ENCODE results near the gene OR10G3.

The OR10G3 gene

DNA sequence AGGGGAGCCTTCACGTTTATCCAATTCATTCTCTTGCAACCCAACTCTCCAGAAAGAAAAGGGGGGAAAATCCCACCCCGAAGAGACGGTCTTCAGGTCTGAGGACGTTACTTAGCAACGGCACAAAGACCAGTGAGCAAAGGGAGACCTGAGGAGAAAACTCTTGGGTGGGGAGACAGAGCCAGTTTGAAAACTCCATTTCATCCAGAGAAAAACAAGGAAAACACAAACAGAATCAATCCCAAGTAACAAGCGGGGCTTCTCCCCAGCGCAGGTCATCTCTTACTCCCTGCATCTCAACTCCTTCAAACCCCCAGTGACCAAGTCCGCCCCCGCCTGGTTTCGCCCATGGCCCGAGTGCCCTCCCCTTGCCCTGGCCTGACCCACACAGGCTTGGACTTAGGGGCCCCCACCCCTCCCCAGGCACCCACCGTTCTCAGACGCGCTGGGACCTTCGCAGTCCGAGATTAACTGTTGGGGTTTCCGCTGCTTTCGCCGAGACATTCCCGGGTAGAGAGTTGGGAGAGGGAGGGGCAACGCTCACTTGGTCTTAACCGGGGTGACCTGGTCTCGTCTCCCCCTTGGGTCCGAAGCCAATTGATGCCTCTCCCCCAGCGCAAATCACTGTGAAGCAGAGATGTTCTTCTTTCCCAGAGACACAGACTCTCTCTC, 43.3 kb downstream of the OR10G3 start:
- in situ Hi-C loops (cut with HindIII; ENCODE audit: low sequenced_read_pairs), result no loop called here

GRCh38 chr14:21535545-21536417, 44.1 kb downstream of the OR10G3 start:
- in situ Hi-C loops (cut with HindIII; ENCODE audit: low sequenced_read_pairs), result no loop called here

DNA sequence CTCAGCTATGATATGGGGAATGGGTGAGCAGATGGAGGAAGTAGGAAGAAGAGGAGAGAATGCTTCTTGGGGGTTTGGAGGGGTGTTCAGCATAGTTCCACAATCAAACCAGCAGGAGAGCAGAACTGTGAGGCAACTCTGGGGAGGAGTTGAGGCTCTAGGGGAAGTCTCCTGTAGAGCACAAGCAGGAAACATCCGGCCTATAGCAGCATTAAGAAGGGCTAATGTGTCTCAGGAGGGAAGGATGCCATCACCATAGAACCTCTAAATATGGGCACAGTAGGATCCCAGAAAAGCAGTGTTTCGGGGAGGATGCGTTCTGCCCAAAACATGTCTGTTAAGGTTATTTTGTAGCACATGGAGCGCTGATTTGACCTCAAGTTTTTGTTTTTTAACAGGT, 45.3 kb downstream of the OR10G3 start:
- in situ Hi-C loops (cut with HindIII; ENCODE audit: low sequenced_read_pairs), result no loop called here

DNA sequence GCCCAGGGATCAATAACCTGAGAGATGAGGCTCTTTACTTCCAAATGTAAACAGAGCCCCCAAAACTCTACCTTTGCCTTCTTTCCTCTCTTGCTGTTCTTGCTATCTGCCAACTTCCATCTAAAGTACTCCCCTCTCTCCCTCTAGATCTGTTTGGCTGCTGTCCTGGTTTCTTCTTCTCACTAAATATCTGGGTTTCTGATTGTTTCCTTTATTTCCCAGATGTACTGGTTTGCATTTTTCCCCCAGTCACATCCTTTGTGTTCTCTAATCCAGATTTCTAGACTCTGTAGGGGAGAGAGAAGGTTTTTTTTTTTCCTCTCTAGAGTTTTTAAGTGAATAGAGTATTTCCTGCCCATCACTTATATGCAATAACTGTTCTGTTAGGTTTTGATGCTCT, 46.6 kb downstream of the OR10G3 start:
- in situ Hi-C loops (cut with HindIII; ENCODE audit: low sequenced_read_pairs), result no loop called here

DNA sequence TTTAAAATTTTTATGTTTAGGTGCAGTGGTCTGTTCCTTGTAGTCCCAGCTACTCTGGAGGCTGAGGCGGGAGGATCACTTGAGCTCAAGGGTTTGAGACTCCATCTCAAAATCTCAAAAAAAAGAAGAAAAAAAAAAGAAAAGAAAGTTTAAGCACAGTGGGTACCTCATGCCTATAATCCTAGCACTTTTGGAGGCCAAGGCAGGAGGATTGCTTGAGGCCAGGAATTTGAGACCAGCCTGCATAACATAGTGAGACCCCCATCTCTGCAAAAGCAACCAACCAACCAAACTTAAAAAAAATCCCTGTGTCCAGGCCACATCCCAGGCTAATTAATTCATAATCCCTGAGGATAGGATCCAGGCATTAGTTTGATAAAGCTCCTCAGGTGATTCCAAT, 50.4 kb downstream of the OR10G3 start:
- in situ Hi-C loops (cut with HindIII; ENCODE audit: low sequenced_read_pairs), result no loop called here

DNA sequence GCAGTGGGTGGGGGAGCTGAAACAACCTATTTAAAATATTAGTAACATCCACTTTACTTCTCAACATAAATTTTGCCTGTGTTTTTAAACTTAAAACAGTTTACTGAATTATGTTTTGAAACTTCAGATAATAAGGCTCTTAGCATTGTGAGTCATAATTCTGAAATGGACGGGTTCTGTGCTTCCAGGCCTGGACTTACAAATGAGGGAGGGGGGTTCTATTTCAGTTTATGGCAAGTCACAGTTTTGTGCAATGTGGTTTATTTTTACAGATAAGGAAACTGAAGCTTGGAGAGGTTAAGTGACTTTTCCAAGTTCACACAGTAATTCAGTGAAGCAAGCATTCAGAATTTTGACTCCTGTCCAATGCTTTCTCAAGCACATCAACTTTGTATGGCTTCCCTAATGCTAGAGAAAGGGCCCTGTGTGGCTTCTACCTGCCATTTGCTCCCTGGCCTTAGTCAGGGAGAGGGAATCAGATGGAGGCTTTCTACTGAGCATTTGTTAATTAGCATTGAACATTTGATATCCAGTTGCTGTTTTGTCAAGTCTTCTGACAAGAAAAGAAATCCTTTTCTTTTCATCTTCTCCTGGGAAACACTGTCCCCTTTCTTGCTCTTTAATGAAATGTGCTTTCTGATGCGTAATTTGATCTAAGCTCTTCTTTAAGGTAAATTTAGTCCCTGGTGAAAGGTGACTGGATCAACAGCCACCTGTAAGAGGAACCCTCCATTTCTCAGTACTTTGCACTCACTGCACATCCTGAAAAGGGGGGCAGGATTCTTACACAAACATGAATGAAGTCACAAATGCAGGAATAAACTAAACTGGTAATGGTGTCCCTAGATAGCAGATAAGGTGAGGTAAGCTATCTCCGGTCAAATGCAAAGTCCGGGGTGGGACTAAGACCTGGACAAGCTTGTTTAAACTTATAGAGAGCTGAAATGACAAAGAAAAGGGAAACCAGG, 51.2 kb downstream of the OR10G3 start:
- in situ Hi-C loops (cut with HindIII; ENCODE audit: low sequenced_read_pairs), result no loop called here

- in situ Hi-C loops (cut with HindIII; ENCODE audit: low sequenced_read_pairs), result no loop called here
Observed at GRCh38 chr14:21527318-21527679, 52.6 kb downstream of the OR10G3 start.

DNA sequence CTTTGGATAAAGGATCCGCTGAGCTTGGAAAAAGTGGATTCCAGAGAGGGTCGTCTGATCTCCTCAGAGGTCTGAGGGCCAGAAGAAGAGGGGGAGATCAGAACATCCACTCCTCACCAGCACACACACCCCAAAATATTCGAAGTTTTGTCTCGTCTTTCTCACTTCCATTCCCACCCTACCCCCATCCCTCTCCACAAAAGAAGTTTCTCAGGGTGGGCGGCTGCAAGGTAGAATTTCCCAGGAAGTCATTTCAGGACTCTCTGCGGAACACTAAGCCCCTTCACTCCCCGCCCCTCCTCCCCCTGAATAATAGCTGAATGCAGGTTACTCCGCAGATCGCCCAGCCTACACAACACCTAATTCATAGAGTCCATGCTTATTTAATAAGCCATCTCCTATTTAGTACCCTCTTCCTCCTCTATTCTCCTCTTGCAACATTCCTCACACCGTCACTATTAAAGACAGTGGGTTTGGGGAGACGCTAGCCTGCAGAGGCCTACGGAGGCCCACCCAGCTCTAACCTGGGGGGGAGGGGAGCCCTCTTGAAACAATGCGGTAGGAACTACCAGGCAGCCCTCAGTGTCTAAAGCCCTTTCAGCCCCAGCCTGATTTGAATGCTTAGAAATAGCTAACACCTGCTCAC, 53.1 kb downstream of the OR10G3 start:
- in situ Hi-C loops (cut with HindIII; ENCODE audit: low sequenced_read_pairs), result no loop called here

- in situ Hi-C loops (cut with HindIII; ENCODE audit: low sequenced_read_pairs), result no loop called here
Observed at GRCh38 chr14:21525962-21526671, 53.8 kb downstream of the OR10G3 start, which contains the start of gene SALL2. Gene SALL2 (minus strand): TSS chr14:21526346. CDS start chr14:21526127, 219 bp downstream.

DNA sequence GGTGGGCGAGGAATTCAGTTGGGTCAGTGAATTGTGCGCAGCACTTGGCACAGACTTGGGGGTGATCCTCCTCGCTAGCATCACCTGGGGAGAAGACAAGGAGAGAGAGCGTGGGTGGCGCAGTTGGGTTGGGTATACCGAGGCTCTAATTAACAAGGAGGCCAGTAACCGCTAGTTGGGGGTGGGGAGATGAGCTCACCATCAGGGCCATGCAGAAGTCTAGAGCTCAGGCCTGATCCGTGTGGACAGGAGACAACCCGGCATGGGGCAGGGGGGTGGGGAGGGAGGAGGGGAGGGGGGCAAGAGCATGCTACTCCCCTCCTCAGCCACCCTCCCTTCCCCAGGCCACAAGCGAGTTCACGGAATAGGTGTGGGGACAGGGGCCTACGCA, 54.3 kb downstream of the OR10G3 start:
- in situ Hi-C loops (cut with HindIII; ENCODE audit: low sequenced_read_pairs), result no loop called here

DNA sequence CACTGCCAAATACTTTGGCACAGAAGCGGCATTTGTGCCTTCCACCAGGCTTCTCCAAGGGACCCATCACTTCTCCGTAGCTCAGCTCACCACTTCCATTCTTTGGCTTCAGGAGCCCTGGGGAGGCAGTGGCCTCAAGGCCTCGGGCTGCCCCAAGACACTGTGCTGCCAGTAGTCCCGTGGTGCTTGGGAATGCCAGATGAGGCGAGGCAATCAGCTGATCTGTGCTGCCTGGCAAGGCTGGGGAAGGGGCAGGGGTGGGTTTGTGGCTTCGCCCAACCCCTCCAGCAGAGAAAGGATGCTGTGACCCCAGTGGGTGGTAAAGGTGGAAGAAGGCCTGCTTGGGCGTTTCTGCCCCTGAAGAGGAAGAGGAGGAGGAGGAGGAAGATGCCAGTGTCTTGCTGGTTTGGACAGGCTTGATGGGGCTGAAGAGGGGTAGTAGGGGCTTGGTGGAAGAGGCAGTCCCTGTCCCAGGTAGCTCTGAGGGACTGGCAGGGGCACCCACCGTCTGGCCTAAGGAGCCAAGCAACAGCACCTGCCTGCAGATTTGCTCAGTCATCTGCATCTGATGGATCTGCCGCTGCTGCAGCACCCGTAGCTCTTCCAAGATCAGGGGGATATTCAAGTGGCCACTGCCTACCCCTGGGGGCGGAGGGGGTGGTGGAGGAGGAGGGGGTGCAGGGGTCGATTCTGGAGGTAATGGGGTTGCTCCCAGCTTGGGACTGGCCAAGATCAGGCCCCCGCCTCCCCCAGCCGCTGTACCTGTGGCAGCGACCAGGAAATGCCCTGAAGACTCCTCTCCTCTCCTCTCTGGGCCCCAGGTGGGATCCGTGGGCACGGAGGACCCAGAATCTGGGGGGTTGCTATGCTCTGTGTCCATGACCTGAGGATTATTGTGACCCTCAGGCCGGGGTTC, 55.0 kb downstream of the OR10G3 start:
- in situ Hi-C loops (cut with HindIII; ENCODE audit: low sequenced_read_pairs), result no loop called here

GRCh38 chr14:21523203-21523602, 56.7 kb downstream of the OR10G3 start:
- in situ Hi-C loops (cut with HindIII; ENCODE audit: low sequenced_read_pairs), result no loop called here

DNA sequence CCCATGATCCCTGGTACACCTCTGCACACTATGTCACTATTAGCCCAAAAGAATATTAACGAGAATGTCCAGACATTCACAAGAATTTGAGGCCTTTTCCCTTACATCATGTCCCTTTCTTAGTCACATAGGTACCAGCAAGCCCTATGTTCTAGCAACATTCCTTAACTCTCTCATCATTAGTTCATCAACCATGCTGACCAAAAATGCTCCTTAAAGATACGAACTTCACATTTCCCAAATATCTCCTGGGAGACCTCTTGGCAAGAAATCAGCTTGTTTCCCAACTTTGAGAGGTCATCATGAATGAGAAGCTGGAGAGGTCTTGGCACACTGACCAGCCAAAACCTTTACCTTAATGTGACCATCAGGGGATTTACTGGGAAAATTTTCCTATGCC, 58.4 kb downstream of the OR10G3 start:
- in situ Hi-C loops (cut with HindIII; ENCODE audit: low sequenced_read_pairs), result no loop called here

DNA sequence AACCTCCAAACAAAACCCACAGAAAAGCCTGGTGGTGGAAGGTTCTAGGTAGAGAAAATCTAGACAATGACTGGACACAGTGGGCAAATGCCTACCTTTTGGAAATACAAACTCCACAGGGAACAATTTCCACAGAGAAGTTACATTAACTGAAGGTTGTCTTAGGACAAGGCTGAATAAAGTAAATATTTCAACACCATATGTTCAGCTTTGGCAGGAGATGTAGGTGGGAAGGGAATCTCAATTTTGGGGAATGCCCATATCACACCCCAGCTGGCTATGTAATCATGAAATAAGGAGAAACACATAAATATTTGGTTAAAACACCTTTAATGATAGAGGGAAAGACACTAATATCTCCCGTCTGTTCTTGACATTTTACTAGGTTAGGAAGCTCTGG, 59.1 kb downstream of the OR10G3 start:
- in situ Hi-C loops (cut with HindIII; ENCODE audit: low sequenced_read_pairs), result no loop called here

DNA sequence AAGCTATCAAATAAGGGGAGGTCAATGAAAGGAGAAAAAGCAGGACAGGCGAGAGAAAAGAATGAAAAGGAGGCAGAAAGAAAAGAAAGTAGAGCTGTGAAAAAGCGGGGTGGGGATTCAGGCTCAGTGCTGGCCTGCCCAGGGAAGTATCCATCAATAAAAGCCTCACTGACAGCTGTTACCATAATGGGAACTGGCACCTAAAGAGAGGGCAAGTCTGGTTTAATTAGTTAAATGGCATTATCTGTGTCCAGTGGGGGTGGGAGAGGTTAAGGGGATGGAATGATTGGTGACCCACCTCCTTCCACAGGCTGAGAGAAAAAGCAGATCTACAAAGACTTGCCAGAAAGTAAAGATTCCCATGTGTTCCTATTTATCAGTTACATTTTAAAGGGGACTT, 61.2 kb downstream of the OR10G3 start:
- in situ Hi-C loops (cut with HindIII; ENCODE audit: low sequenced_read_pairs), result no loop called here

Measured in endothelial cell of hepatic sinusoid (primary cell).